NCI-H2029 treated with DMSO at 0.1 percent for 48 hours (cell line): ENCODE measurements around the gene MOSPD3.

Experiments used
- DNase-seq: peaks from one replicate; lab custom pipeline; 2025; lab: John Stamatoyannopoulos, UW

Gene MOSPD3

DNA sequence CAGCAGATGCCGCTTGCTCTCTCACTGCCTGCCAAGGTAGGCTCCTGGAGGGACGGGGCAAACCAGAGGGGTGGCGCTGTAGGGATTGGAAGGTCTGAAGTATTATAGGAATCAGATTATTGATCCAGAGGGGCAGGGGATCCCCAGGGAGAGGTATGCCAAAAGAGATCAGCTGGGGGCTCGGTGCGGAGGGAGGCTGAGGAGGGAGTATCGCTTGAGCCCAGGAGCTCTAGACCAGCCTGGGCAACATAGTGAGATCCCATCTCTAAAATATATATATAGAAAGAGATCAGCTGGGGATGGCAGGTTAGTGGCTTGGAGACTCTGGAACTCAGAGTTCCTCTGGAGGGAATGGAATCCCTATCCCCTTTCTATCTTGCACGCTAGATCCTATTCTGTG, 17.2 kb upstream of the MOSPD3 start:
- no peak for DNase-seq

DNA sequence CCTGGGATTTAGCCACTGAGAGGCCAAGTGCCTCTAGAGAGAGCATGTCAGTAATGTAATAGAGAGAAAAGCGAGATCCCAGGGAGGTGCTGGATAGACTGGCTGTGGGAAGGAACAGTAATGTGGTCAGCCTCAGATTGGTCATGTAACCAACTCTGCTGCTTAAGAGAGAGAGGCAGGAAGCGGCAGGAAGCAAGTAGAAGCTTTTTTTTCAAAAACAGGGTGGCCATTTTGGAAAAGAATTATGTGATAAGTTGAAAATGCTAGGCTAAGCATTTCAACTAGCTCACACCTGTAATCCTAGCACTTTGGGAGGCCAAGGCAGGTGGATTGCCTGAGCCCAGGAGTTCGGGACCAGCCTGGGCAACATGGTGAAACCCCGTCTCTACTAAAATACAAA, 13.9 kb upstream of the MOSPD3 start:
- no peak for DNase-seq

DNA sequence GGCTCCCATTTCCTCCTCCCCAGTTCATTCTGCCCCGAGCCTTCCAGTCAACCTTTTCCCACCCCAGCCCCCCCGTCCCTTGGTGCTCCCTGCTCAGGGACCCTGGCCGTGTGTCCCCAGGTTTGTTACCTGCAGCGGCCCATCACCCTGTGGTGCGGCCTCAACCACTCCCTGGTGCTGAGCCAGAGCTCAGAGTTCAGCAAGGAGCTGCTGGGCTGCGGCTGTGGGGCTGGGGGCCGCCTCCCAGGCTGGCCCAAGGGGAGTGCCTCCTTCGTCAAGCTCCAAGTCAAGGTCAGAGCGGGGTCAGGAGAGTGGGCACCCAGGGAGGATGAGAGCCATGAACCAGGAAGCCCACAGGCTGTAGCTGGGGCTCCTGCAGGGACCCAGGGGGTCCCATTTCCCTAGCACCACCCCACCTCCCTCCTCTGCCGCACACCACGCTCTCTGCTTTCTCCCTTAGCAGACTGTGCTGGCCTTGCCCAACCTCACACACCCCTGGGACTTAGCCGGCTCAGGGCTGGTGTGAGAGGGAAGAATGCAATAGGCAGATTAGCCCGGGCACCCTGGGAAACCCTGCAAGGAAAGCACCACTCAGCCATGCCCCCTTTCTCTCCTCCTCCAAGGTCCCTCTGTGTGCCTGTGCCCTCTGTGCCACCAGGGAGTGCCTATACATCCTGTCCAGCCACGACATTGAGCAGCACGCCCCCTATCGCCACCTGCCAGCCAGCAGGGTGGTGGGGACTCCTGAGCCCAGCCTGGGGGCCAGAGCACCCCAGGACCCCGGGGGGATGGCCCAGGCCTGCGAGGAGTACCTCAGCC, 12.2 kb upstream of the MOSPD3 start:
- DNase-seq, result no peak

DNA sequence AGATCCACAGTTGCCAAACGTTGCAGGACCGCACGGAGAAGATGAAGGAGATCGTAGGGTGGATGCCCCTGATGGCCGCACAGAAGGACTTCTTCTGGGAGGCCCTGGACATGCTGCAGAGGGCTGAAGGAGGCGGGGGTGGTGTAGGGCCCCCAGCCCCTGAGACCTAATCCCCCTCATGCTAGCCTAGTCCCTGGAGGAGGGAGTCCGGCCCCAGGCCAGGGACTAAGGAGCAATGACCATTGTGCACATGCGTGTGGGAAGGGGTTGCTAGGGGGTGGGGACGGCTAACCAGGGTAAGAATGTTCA, 11.7 kb upstream of the MOSPD3 start:
- no peak for DNase-seq

DNA sequence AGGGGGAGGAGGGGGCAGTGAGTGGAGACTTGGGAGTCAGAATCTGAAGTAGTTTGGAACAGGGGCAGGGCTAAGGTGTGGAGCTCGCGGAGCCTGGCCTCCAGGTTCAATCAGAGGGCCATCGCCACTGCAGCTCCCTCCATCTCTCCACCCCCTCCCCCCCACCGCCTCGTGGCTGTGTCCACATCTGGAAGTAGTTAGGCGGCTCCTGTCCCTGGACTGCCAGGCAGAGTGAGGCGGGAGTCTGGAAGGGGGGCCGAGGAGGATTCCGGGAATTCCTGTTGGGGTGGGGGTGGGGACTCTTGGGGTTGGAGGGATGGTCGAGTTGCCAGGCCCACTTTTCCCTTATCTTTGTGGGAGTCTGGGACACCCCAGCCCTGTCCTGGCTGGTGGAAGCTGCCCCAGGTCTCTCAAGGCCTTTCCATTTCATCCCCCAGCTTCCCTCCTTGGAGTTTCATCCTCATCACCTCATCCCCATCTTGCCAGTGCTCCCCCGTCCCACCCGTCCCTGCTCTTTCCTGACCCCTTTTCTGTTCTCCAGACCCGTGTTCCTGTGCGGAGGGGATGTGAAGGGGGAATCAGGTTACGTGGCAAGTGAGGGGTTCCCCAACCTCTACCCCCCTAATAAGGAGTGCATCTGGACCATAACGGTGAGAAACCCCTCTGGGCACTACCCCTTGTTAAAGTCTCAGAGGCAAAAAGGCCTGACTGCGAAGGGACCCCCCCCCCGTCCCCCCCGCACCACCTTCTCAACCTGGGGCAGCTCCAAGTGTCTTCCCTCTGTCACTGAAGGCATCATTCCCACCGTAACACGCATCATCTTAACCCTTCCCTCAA, 9.2 kb upstream of the MOSPD3 start:
- no peak for DNase-seq

DNA sequence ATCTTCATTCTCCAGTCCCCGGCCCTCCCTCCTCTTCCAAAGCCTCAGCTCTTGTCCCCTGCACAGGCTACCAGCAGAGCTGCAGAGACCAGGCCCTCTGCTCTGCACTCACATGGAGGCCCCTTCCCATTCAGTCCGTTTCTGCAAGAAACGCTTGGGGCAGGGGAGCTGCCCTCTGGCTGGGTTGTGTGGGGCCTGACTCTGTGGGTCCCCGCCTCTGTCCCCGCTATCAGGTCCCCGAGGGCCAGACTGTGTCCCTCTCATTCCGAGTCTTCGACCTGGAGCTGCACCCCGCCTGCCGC, 8.7 kb upstream of the MOSPD3 start:
- no peak for DNase-seq

DNA sequence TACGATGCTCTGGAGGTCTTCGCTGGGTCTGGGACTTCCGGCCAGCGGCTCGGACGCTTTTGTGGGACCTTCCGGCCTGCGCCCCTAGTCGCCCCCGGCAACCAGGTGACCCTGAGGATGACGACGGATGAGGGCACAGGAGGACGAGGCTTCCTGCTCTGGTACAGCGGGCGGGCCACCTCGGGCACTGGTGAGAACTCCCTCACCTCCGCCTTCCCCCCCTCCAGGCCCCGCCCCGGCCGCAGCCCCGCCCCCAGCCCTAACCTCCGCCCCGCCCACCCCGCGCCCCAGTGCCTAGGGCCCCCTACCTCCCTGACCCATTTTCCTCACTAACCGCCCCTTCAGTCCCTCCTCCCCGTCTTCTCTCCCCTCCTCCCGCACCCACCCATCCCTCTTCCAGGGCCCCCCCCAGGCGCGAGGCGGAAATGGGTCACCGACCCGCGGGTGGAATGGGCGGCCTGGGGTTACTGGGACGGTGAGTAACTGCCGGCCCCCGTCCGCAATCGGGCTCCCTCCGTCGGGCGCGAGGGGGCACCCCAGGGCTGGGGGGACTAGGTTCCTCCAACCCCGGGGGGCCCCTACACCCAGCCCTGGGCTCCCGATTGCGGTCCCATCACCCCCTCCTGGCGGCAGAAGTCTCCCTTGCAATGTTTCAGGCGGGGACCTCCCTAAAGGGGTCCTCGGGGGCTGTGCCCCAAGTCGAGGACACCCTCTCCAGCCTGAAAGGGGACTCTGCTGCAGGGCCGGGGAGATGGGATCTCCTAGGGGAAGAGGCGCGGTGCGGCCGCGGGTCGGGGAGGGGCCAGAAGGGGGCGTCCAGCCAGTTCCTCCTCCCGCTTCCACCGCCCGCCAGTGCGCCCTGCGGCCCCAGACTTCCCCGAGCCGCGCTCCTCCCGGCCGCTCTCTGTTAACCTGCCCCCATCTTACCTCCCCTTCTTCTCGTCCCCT, 8.0 kb upstream of the MOSPD3 start:
- no peak for DNase-seq

DNA sequence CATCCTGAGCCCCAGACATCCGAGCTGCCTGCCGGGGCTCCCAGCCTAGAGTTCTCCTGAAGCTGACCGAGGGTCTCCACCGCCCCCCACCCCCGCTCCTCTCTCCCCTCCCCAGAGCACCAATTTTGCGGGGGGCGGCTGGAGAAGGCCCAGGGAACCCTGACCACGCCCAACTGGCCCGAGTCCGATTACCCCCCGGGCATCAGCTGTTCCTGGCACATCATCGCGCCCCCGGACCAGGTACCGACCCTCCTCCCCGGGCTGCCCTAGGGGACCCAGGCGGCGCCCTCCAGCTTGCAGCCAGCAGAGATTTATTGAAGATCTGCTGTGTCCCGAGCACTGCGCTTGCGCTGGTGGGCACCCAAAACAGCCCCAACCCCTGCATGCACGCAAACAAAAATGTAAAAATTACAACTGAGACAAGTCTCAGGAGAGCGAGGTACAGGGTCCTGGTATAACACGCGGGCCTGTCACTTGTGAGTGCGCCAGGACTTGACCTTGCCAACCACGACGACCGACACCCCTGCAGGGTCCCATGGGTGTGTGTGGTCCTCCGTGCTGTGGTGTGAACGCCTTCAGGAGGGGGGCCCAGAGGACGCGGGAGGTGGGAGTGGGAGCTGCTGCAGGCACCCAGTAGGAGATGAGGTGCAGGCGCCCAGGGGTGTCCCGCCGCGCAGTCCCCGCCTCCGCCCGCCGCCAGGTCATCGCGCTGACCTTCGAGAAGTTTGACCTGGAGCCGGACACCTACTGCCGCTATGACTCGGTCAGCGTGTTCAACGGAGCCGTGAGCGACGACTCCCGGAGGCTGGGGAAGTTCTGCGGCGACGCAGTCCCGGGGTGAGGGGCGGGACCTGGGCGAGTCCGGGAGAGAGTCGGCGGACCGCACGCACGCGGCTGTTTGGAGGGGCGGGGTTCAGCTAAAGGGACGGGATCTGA, 7.1 kb upstream of the MOSPD3 start:
- DNase-seq, result no peak

DNA sequence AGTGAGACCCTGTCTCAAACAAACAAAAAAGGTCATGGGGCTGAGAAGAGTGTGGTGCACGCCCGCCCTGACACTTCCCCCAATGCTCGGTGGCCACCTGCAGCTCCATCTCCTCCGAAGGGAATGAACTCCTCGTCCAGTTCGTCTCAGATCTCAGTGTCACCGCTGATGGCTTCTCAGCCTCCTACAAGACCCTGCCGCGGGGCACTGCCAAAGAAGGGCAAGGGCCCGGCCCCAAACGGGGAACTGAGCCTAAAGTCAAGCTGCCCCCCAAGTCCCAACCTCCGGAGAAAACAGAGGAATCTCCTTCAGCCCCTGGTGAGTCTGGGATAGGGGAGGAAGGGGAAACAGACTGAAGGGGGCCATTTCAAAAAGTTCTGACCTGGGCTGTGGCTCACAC, 6.0 kb upstream of the MOSPD3 start:
- no peak for DNase-seq

DNA sequence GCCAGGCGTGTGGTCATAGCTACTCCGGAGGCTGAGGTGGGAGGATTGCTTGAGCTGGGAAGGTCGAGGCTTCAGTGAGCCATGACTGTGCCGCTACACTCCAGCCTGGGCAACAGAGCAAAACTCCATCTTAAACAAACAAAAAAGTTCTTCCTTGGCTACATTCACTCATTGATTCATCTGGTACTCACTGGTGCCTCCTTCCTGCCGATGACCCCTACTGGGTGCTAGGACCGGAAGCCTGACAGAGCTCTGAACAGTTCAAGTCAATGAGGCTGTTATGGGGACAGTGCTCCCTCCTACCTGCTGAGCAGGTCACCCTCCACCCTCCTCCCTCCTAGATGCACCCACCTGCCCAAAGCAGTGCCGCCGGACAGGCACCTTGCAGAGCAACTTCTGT, 5.2 kb upstream of the MOSPD3 start:
- DNase-seq, result no peak

DNA sequence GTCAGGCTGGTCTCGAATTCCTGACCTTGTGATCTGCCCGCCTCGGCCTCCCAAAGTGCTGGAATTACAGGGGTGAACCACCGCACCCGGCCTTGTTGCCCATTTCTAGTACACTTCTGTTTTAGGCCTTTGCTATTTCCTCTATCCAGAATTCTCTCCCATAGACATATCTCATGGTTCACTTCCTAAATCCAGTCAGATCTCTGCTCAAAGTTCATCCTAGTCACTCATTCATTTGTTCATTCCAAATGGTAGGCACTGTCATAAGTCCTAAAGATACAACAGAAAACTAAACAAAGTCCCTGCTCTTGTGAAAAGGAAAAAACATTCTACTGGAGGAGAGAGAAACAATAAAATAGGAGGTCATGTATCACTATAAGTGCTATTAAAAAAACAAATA, 2.4 kb upstream of the MOSPD3 start:
- no peak for DNase-seq

DNA sequence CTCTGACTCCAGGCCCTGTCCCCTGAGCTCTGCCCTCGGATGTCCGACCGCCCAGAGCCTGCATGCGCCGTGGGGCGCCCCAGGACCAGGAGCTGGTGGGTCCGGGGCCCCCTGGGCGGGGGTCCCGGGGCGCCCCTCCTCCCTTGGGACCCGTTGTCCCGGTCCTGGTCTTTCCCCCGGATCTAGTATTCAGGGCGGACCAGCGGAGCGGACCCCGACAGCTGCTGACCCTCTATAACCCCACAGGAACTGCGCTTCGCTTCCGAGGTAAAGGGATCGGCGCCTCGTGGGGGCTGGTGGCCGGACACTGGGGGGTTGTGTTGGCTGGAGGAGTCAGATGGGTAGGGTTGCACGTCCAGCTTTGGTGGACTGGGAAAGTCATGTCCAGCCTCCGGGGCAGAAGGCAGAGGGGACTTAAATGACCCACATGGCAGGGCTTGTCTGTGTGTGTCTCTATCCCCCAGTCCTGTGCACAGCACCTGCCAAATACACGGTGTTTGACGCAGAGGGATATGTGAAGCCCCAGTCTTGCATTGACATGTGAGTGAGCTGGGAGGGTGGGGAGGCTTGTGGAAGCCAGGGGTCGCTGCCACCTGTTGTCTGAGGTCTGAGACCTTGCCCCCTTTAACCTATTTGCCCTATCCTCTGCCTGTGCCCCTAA, 520 bp downstream of the MOSPD3 start:
- no peak for DNase-seq

DNA sequence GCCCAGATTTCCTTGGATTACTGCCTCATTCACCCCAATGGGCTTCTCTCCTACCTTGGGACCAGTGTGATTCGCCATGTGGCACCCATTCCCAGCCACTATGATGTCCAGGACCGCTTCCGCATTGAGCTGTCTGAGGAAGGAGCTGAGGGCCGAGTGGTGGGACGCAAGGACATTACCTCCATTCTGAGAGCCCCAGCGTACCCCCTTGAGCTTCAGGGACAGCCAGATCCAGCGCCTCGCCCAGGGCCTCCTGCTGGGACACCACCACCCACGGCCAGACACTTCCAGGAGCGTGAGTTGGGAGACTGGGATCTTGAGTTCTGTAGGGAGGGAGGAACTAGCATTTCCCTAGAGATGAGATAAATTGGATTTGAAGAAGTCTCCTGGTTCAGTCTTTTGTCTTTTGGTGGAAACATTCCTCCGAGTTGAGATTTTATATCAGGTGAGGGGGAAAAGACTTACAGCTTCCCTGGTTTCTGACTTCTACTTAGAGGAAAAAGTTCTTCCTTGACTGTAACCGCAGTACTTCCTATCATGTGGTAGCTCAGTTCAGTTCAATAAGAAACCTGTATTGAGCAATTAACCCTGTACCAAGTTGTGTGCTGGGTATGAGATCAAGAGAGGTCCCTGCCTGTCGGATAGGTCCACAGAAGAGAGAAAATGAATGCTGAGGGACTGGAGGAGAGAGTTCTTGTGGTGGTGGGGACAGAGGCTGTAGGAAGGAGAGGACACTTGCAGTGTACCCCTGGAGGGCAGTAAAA, 1.3 kb downstream of the MOSPD3 start:
- no peak for DNase-seq

DNA sequence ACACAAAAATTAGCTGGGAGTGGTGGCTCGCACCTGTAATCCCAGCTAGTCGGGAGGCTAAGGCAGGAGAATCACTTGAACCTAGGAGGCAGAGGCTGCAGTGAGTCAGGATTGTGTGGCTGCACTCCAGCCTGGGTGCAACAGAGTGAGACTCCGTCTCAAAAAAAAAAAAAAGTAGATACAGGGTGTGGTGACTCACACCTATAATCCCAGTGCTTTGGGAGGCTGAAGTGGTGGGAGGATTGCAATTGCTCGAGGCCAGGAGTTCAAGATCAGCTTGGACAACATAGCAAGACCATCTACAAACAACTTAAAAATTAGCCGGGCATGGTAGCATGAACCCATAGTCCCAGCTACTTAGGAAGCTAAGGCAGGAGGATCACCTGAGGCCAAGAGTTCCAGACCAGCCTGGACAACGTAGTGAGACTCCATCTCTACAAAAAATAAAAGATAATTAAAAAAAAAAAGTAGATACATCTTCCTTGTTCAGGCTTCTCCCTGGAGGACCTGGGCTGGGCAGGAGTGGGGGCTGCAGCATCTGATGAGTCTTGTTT, 2.0 kb downstream of the MOSPD3 start:
- DNase-seq, result no peak

DNA sequence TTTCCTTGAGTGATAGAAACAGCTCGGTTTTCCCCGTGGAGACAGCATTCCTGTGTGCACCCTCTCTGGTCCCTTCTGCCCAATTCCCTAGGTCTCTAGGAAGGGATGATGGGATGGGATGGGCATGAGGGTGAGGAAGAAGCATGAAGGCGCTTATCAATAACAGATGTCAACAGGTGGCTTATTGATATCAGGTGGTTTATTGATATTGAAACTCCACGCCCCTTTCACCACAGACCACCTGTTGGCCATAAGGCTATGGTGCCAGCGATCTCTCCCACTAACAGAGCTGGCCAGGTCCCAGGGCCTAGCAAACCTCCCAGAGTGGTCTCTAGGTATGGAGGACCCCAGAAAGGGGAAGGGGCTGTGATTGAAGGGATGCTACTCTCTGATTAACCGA, 7.9 kb downstream of the MOSPD3 start:
- DNase-seq, result no peak

DNA sequence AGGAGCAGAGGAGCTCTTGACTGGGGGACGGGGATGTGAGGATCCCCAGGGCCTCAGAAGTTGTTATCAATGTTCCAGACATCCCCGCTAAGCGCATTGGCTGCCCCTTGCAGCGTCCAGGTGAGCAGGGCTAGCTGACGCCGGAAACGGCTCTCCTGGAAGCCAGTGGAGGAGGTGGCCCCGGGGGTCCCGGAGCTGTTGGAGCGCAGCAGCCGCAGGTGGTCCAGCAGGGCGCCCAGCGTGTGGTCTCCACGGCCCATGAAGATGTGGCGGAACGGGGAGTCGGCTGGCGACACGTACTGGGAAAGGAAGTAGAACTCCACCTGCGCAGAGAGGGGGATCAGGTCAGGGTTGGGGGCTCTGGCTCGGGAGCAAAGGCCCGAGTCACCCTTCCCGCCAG, 8.5 kb downstream of the MOSPD3 start:
- DNase-seq, result no peak

DNA sequence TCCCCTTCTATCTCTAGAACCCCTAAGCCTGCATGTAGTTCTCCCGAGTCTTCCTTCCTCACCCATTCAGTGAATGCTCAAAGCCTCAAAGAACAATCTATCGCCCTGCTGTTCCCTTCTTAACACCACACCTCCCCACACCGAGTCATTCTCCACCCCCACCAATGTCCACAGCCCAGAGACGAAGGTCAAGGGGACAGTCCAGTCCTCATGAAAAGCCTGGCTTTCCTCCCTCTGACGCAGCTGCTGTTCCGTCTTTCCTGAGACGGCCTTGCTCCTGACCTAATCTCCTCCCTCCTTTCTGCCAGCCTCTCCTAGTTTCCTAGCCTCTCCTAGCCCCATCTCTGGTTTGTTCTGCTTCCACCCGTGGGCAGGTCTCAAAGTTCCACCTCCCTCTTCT, 9.2 kb downstream of the MOSPD3 start:
- no peak for DNase-seq

DNA sequence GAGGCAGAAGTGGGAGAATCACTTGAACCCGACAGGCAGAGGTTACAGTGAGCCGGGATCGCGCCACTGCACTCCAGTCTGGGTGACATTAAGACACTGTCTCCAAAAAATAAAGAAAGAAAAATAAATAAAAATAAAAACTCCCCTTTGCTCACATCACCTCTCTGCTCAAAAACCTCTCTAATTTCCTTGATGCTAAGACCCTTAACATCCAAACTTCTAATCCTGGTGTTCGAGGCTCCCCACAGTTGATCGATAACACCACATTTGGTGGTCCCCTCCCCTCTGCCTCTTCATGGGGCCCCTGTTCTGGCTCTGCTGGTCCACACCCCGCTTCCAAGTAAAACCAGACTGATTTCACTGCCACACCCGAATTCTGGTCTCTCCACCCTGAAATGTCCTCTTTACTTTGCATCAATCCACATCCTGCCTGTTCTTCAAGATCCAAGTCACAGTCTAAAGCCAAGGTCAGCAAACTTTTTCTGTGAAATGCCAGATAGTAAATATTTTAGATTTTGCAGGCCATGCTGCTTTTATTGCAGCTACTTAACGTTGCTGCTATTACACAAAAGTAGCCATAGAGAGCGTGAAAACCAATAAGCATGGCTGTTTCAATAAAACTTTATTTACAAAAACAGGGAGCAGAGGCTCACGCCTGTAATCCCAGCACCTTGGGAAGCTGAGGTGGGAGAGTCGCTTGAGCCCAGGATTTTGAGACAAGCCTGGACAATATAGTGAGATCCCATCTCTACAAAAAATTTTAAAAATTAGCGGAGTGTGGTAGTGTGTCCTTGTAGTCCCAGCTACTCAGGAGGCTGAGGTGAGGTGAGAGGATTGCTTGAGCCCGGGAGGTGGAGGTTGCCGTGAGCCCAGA, 11.8 kb downstream of the MOSPD3 start:
- DNase-seq, result no peak

DNA sequence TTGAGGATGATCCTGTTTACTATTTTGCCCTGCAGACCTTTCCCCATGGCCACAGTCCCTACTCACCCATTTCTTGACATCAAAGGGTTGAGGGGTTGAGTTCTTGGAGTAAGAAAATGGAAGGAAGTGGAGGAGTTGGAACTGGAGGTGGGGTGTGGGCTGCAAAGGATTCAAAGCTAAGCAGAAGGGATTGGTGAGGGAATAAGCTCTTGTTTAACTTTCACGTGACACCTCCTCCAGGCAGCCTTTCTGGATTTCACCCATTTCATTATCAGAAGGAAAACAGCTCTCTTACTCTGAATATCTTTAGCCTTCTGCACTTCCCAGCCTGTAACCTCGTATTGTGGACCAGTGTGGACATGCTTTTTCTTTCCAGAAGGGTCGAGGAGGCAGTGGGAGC, 13.7 kb downstream of the MOSPD3 start:
- no peak for DNase-seq
